Activated CD8-positive, alpha-beta T cell treated with anti-CD3 and anti-CD28 coated beads, Interleukin-2, amount 10 ng/mL, durations not matched to agents 7 days and 5 days (primary cell): ENCODE results near the gene SLC16A9. TPM values are rescaled to one million over a fixed set of nuclear protein-coding genes. Genes with fewer than 3 reads are reported as not detected.
"Not testable (repeated sequence)": the region's sequence is repeated elsewhere in the genome, so short reads cannot be mapped to it uniquely, and the experiment has no call there.

Experiments used
- ATAC-seq: fragments of 150-1000 bp; cut with Tn5 transposase; one replicate; pipeline ENCODE4 v1.10.0; 2021; ENCODE audit warnings: moderate library complexity
- CTCF ChIA-PET: fragments of 350-600 bp; sonication (Branson Sonifier 250); formaldehyde crosslinking; loops from one replicate; lab custom pipeline; 2021; ENCODE audit warnings: antibody characterized with exemption; lab: Charles Lee
- POLR2A ChIA-PET: fragments of 350-600 bp; sonication (Branson Sonifier 250); formaldehyde crosslinking; loops from one replicate; lab custom pipeline; 2021; ENCODE audit warnings: antibody characterized with exemption; lab: Charles Lee
- DNase-seq: peaks from one replicate; pipeline ENCODE4 v3.0.0-alpha.2; 2020
- H3K27ac Mint-ChIP-seq: one replicate; pipeline ENCODE4 v1.8.0; 2021; ENCODE audit warnings: mild to moderate bottlenecking, mixed read lengths
- H3K27me3 Mint-ChIP-seq: one replicate; pipeline ENCODE4 v1.8.0; 2021; ENCODE audit warnings: low read depth, mixed read lengths
- H3K36me3 Mint-ChIP-seq: one replicate; pipeline ENCODE4 v1.8.0; 2021; ENCODE audit warnings: low read depth, mixed read lengths
- H3K4me1 Mint-ChIP-seq: one replicate; pipeline ENCODE4 v1.8.0; 2021; ENCODE audit warnings: low read depth, mixed read lengths
- H3K4me3 Mint-ChIP-seq: one replicate; pipeline ENCODE4 v1.8.0; 2021; ENCODE audit warnings: mild to moderate bottlenecking, mixed read lengths
- H3K9me3 Mint-ChIP-seq: one replicate; pipeline ENCODE4 v1.8.0; 2022; ENCODE audit warnings: mixed read lengths; ENCODE audit not compliant: insufficient read depth
- total RNA-seq, 2 experiments: library from RNA; stranded (reverse); gene quantifications; one replicate each; pipeline ENCODE4 v1.2.3, GENCODE V29; 2021

Gene SLC16A9
- total RNA-seq, 2 experiments from 2014 or later = 0.08 to 0.10 TPM

GRCh38 chr10:59741048-59741447 lies 31.4 kb upstream of the SLC16A9 start:
- H3K27me3 Mint-ChIP-seq = peaks cover 4% of the 10 kb centered on the region
- ChIA-PET POLR2A (no interaction called here), CTCF (no interaction called here)
- H3K4me1 Mint-ChIP-seq = no peaks in the 10 kb centered on the region
- no peaks in the 10 kb centered on the region for H3K9me3 Mint-ChIP-seq
- no peak overlapping the region for H3K27ac Mint-ChIP-seq
- no peak overlapping the region for H3K4me3 Mint-ChIP-seq
- ATAC-seq = no peak
- DNase-seq = no peak
- no peaks in the 10 kb centered on the region for H3K36me3 Mint-ChIP-seq

- Mint-ChIP-seq H3K4me3 (no peak overlapping the region), H3K36me3 (no peaks in the 10 kb centered on the region), H3K27me3 (peaks cover 4% of the 10 kb centered on the region), H3K4me1 (no peaks in the 10 kb centered on the region), H3K27ac (no peak overlapping the region), H3K9me3 (no peaks in the 10 kb centered on the region)
- no peak for DNase-seq
- ATAC-seq = no peak
- ChIA-PET POLR2A (no interaction called here), CTCF (no interaction called here)
These were observed 27.1 kb upstream of the SLC16A9 start for GRCh38 chr10:59736749-59737148.

DNA sequence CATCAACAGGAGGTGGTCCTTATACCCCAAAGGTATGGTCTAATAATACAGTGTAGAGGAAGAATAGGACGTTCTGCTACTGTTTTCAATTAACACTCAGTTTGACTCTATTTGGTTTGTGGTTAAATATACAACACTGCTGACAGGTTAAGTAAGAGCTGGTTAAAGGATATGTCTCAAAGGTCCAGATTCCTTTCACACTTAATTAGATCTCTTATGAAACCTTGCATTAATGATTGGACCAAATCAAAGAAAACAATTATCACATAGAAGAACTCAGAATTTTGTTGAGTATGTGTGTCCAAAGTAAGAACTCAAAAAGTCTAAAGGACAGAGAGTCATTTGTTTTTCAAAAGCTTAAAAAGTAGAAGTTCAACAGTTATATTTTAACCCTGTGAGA lies 25.6 kb upstream of the SLC16A9 start:
- Mint-ChIP-seq H3K4me1 (no peaks in the 10 kb centered on the region), H3K36me3 (no peaks in the 10 kb centered on the region), H3K27me3 (peaks cover 4% of the 10 kb centered on the region), H3K27ac (no peak overlapping the region), H3K9me3 (no peaks in the 10 kb centered on the region), H3K4me3 (no peak overlapping the region)
- no peak for ATAC-seq
- no peak for DNase-seq
- ChIA-PET POLR2A (no interaction called here), CTCF (no interaction called here)

DNA sequence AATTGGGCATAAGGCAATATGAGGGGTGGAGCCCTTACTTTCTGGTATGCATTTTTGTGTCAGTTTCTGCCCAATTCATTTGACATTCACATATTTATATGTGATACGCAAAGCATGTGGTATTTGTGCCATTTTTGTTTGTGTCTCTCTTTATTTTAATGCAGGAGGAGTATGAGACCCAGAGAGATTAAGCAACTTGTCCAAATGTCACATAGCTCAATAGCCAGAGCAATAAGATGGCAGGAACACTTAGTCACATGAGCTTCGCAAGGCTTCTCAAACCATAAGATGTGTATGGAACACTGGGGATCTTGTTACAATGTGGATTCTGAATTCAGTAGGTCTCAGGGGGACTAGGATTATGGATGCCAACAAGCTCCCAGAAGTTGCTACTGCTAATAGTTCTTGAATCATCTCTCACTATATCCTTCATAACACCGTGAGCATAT lies 24.4 kb upstream of the SLC16A9 start:
- Mint-ChIP-seq H3K9me3 (no peaks in the 10 kb centered on the region), H3K27ac (no peak overlapping the region), H3K4me1 (no peaks in the 10 kb centered on the region), H3K4me3 (no peak overlapping the region), H3K27me3 (peaks cover 4% of the 10 kb centered on the region), H3K36me3 (no peaks in the 10 kb centered on the region)
- POLR2A ChIA-PET = no interaction called here
- CTCF ChIA-PET = no interaction called here
- no peak for ATAC-seq
- no peak for DNase-seq

- H3K9me3 Mint-ChIP-seq, H3K36me3 Mint-ChIP-seq, DNase-seq, H3K4me1 Mint-ChIP-seq, H3K27me3 Mint-ChIP-seq, H3K27ac Mint-ChIP-seq, H3K4me3 Mint-ChIP-seq, POLR2A ChIA-PET, CTCF ChIA-PET, ATAC-seq: not testable (repeated sequence)
These were observed 23.8 kb upstream of the SLC16A9 start for GRCh38 chr10:59733321-59734013.

GRCh38 chr10:59732849-59733248 lies 23.2 kb upstream of the SLC16A9 start:
- H3K27me3 Mint-ChIP-seq, H3K36me3 Mint-ChIP-seq, ATAC-seq, POLR2A ChIA-PET, H3K4me1 Mint-ChIP-seq, H3K9me3 Mint-ChIP-seq, CTCF ChIA-PET, H3K4me3 Mint-ChIP-seq, H3K27ac Mint-ChIP-seq, DNase-seq: not testable (repeated sequence)

GRCh38 chr10:59729167-59729566 lies 19.5 kb upstream of the SLC16A9 start:
- H3K4me1 Mint-ChIP-seq, H3K9me3 Mint-ChIP-seq, DNase-seq, ATAC-seq, H3K27me3 Mint-ChIP-seq, POLR2A ChIA-PET, H3K27ac Mint-ChIP-seq, CTCF ChIA-PET, H3K36me3 Mint-ChIP-seq, H3K4me3 Mint-ChIP-seq: not testable (repeated sequence)

DNA sequence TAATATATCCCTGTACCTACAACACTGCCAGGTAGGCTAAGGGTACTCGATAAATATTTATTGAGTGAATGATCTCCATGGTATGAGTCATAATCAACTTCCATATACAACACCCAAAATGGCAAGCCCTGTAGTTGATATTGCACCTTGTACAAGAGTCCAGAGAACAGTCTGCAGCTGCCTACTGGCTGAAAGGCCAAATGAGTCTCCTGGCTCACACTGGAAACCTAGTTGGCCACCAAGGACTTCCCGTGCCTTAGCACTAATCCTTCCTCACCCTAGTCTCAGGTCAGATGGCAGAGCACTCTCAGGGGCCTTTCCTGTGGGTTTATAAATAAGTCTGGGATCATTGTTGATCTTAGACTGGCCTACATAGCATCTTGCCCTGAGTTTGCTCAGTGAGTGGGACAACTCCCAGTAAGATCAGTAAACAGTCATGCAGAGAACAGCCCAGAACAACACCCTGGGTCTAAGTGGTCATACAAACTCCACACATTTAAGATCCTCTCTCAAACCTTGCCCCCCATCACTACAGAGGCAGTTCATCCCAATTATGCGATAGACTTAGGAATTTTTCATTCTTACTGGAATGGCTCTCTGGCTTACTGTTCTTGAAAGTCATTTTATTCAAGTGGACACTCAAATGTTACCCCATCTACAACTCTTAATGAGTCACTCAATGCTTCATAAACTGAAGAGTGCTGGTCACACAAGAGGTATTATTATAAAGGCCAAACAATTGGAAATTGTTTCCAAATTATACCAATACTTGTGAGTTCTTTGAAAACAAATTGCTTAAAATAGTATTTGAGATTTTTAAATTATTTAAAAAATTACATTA lies 14.7 kb upstream of the SLC16A9 start:
- ATAC-seq (no peak), DNase-seq (no peak)
- peaks cover 7% of the 10 kb centered on the region for H3K27me3 Mint-ChIP-seq
- H3K9me3 Mint-ChIP-seq = no peaks in the 10 kb centered on the region
- no peak overlapping the region for H3K4me3 Mint-ChIP-seq
- no peaks in the 10 kb centered on the region for H3K36me3 Mint-ChIP-seq
- ChIA-PET CTCF (interaction anchor here (0.7 to 1.8 kb wide), 2 partner anchors 15 to 98 kb away, joined by 3 to 4 read pairs; partner anchors contain the start of gene SLC16A9), POLR2A (no interaction called here)
- H3K27ac Mint-ChIP-seq = no peak overlapping the region
- H3K4me1 Mint-ChIP-seq = no peaks in the 10 kb centered on the region

DNA sequence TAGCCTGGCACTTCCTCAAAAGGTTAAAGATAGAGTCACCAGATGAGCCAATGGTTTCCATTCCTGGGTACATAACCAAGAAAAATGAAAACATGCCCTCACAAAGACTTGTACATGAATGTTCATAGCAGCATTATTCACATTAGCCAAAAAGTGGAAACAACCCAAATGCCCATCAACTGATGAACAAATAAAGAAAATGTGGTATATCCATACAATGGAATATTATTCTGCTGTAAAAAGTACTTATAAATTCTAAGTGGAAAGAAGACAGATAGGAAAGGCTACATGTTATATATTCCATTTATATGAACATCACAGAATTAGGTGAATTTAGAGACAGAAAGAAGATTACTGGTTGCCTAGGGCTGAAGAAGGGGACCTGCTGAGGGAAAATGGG lies 10.7 kb upstream of the SLC16A9 start:
- ChIA-PET CTCF (no interaction called here), POLR2A (no interaction called here)
- Mint-ChIP-seq H3K4me1 (no peaks in the 10 kb centered on the region), H3K9me3 (no peaks in the 10 kb centered on the region), H3K27ac (no peak overlapping the region), H3K27me3 (peaks cover 22% of the 10 kb centered on the region), H3K36me3 (no peaks in the 10 kb centered on the region), H3K4me3 (no peak overlapping the region)
- DNase-seq (no peak), ATAC-seq (no peak)

DNA sequence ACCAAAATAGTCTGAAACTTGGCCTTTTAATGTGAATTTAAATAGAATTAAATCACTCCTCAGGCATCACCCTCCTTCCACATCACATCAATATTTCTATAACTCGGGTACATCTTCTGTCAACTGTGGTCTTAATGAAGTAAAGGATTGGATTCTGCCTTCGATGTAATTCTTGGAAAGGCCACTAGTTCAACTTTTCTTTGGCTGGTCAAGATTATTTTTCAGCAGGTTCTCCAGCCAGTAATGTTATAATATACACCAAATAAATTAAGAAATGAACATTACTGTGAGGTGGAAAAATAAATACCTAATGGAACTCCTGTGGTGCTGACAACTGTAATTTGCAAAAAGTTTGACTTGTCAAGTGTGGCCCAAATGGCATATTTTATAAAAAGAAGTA lies 9.7 kb upstream of the SLC16A9 start:
- ATAC-seq = no peak
- DNase-seq = no peak
- POLR2A ChIA-PET = no interaction called here
- no peak overlapping the region for H3K27ac Mint-ChIP-seq
- peaks cover 26% of the 10 kb centered on the region for H3K27me3 Mint-ChIP-seq
- no peak overlapping the region for H3K4me3 Mint-ChIP-seq
- H3K4me1 Mint-ChIP-seq = no peaks in the 10 kb centered on the region
- no peaks in the 10 kb centered on the region for H3K36me3 Mint-ChIP-seq
- CTCF ChIA-PET = no interaction called here
- no peaks in the 10 kb centered on the region for H3K9me3 Mint-ChIP-seq

DNA sequence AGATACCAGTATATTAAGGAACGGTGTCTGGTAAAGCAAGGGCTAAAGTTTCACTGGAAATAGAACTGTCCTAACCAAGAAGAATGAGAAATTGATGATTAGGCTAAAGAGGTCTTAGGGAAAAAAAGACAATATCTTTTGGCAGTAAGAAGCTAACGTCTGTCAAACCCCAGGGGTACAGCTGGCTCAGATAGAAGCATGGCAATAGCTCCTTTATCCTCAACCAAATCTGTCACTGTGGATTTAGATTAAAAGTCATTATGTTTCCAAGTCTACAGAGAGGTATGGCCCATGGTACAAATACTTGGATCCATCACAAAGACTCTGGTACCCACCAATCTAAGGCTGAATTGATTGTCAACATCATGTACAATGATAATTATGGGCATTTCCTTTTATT lies 8.6 kb upstream of the SLC16A9 start:
- ChIA-PET CTCF (no interaction called here), POLR2A (no interaction called here)
- Mint-ChIP-seq H3K36me3 (no peaks in the 10 kb centered on the region), H3K27me3 (peaks cover 29% of the 10 kb centered on the region), H3K4me1 (no peaks in the 10 kb centered on the region), H3K27ac (no peak overlapping the region), H3K4me3 (no peak overlapping the region), H3K9me3 (no peaks in the 10 kb centered on the region)
- ATAC-seq (no peak), DNase-seq (no peak)

DNA sequence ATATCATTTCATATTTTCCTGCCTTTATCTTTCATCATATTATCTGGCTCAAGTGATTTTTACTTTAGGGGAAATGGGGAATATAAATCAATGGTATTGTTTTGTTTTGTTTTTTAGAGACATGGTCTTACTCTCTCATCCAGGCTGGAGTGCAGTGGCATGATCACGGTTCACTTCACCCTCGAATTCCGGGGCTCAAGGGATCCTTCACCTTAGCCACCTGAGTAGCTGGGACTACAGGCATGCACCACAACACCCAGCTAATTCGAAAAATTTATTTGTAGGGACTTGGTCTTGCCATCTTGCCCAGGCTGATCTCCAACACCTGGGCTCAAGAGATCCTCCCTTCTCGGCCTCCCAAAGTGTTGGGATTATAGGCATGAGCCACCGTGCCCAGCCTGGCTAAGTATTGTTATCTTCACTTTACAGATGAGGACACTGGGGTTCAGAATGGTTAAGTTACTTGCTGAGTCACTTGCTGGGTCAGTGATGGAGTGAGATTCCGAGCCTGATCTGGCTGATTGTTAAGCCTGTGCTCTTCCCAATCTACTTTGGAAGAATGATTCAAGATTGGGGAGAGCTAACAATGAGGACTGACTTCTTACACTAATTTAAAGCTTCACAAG lies 3.7 kb upstream of the SLC16A9 start:
- Mint-ChIP-seq H3K27ac (no peak overlapping the region), H3K4me3 (no peak overlapping the region), H3K4me1 (peaks cover 7% of the 10 kb centered on the region), H3K36me3 (no peaks in the 10 kb centered on the region), H3K9me3 (no peaks in the 10 kb centered on the region), H3K27me3 (peaks cover 51% of the 10 kb centered on the region)
- ChIA-PET POLR2A (interaction anchor here (1.1 kb wide), 1 partner anchor 60 kb away, joined by 4 read pairs; no protein-coding TSS in a partner anchor), CTCF (no interaction called here)
- ATAC-seq = no peak
- DNase-seq = no peak
